HepG2 (cell line): ENCODE data around the gene FAAP100. TPM values are rescaled to one million over a fixed set of nuclear protein-coding genes. Genes with fewer than 3 reads are reported as not detected.

ENCODE experiments used
- FIP1L1 ChIP-seq: fragments of 200-400 bp; formaldehyde crosslinking; IDR thresholded peaks from 2 replicates; pipeline ENCODE4 v1.6.1; 2018; ENCODE audit warnings: low read depth, mild to moderate bottlenecking, low read length, moderate library complexity, borderline replicate concordance; ENCODE audit not compliant: insufficient read depth
- GATA4 ChIP-seq: sonication (generic); IDR thresholded peaks from 2 replicates; pipeline ENCODE4 v1.6.1; 2016; ENCODE audit warnings: antibody characterized with exemption, low read depth, borderline replicate concordance
- HDAC2 ChIP-seq: sonication (generic); formaldehyde crosslinking; IDR thresholded peaks from 2 replicates; pipeline ENCODE4 v1.4.0; 2020; ENCODE audit warnings: missing genetic modification reagents
- HNF4A ChIP-seq: sonication (generic); formaldehyde crosslinking; IDR thresholded peaks from 2 replicates; pipeline ENCODE4 v1.4.0; 2020; ENCODE audit warnings: missing genetic modification reagents
- NRL ChIP-seq: sonication (generic); formaldehyde crosslinking; IDR thresholded peaks from 2 replicates; pipeline ENCODE4 v1.5.0; 2020; ENCODE audit warnings: missing genetic modification reagents, mild to moderate bottlenecking, moderate library complexity, borderline replicate concordance
- ONECUT2 ChIP-seq: sonication (generic); formaldehyde crosslinking; IDR thresholded peaks from 2 replicates; pipeline ENCODE4 v1.4.0; 2020; ENCODE audit warnings: missing genetic modification reagents
- SAP130 ChIP-seq: IDR thresholded peaks from 2 replicates; pipeline ENCODE4 v1.6.1; 2016; ENCODE audit warnings: low read depth
- SSRP1 ChIP-seq: IDR thresholded peaks from 2 replicates; pipeline ENCODE4 v1.6.1; 2016; ENCODE audit warnings: control low read depth
- TGIF2 ChIP-seq: IDR thresholded peaks from 2 replicates; pipeline ENCODE4 v1.6.1; 2016; ENCODE audit warnings: control low read depth, missing compliant biosample characterization
- ZBTB8A ChIP-seq: sonication (generic); formaldehyde crosslinking; IDR thresholded peaks from 2 replicates; pipeline ENCODE4 v1.4.0; 2020; ENCODE audit warnings: mild to moderate bottlenecking, low read depth, missing genetic modification reagents, borderline replicate concordance
- ZFP36 ChIP-seq: fragments of 150-350 bp; IDR thresholded peaks from 2 replicates; pipeline ENCODE4 v1.6.1; 2018; ENCODE audit warnings: borderline replicate concordance, low read length, low read depth; ENCODE audit not compliant: partially characterized antibody
- ZKSCAN1 ChIP-seq: fragments of 150-350 bp; IDR thresholded peaks from 2 replicates; pipeline ENCODE4 v1.6.1; 2014; ENCODE audit warnings: low read length
- ZNF451 ChIP-seq: sonication (generic); formaldehyde crosslinking; IDR thresholded peaks from 2 replicates; pipeline ENCODE4 v1.5.0; 2020; ENCODE audit warnings: mild to moderate bottlenecking, missing genetic modification reagents
- ZNF660 ChIP-seq: sonication (generic); formaldehyde crosslinking; IDR thresholded peaks from 2 replicates; pipeline ENCODE4 v1.5.1; 2020; ENCODE audit warnings: mild to moderate bottlenecking, low read depth, missing genetic modification reagents, borderline replicate concordance
- ZNF768 ChIP-seq: sonication (generic); formaldehyde crosslinking; IDR thresholded peaks from 2 replicates; pipeline ENCODE4 v1.4.0; 2020; ENCODE audit warnings: missing genetic modification reagents
- ZSCAN25 ChIP-seq: sonication (generic); formaldehyde crosslinking; IDR thresholded peaks from 2 replicates; pipeline ENCODE4 v1.8.0; 2022; ENCODE audit warnings: mild to moderate bottlenecking, missing genetic modification reagents
- ZSCAN31 ChIP-seq: sonication (generic); formaldehyde crosslinking; IDR thresholded peaks from 2 replicates; pipeline ENCODE4 v1.5.0; 2020; ENCODE audit warnings: low read depth, mild to moderate bottlenecking, missing genetic modification reagents
- polyA plus RNA-seq, 8 experiments: library from polyadenylated mRNA; depleted of rRNA in 3 of 8; stranded (reverse) in 7 of 8; unstranded in 1 of 8; fragments of >200 nt; fragmentation: Illumina TruSeq in 4 of 8; extraction: Trizol in 4 of 8; gene quantifications; 2 replicates each; pipeline versions ENCODE4 v1.2.1 to v1.2.3, GENCODE V29; 2011 to 2016; ENCODE audit warnings: low read depth in 4 of 8, missing spikeins in 1 of 8, mixed read lengths in 1 of 8; ENCODE audit not compliant: insufficient read depth in 1 of 8
- total RNA-seq, 5 experiments: library from RNA; depleted of rRNA; stranded (reverse); fragments of >200 nt; fragmentation: Illumina TruSeq; extraction: Trizol; gene quantifications; 2 replicates each; pipeline ENCODE4 v1.2.3, GENCODE V29; 2016; ENCODE audit warnings: low read depth in 1 of 5
- TF ChIP-seq, protein P1 (sequence below): sonication (generic); formaldehyde crosslinking; IDR thresholded peaks from 2 replicates; pipeline ENCODE4 v1.5.0; 2020; ENCODE audit warnings: missing genetic modification reagents, mild to moderate bottlenecking, borderline replicate concordance
- TF ChIP-seq, protein P2 (sequence below): IDR thresholded peaks from 2 replicates; pipeline ENCODE4 v1.4.0; 2020; ENCODE audit warnings: mild to moderate bottlenecking, missing genetic modification reagents
- TF ChIP-seq, protein P3 (sequence below): sonication (generic); formaldehyde crosslinking; IDR thresholded peaks from 2 replicates; pipeline ENCODE4 v1.5.0; 2020; ENCODE audit warnings: mild to moderate bottlenecking, missing genetic modification reagents, borderline replicate concordance
- TF ChIP-seq, protein P4 (sequence below): IDR thresholded peaks from 2 replicates; pipeline ENCODE4 v1.6.1; 2012; ENCODE audit warnings: inconsistent platforms
- TF ChIP-seq, protein P5 (sequence below): sonication (generic); formaldehyde crosslinking; IDR thresholded peaks from 2 replicates; pipeline ENCODE4 v1.4.0; 2020; ENCODE audit warnings: missing genetic modification reagents

Gene FAAP100
- total and polyA plus RNA-seq, 2 of the 13 experiments (the other 11 are each of a cell fraction or from before 2014, with no cell fraction given) = 7.6 to 20.8 TPM

DNA sequence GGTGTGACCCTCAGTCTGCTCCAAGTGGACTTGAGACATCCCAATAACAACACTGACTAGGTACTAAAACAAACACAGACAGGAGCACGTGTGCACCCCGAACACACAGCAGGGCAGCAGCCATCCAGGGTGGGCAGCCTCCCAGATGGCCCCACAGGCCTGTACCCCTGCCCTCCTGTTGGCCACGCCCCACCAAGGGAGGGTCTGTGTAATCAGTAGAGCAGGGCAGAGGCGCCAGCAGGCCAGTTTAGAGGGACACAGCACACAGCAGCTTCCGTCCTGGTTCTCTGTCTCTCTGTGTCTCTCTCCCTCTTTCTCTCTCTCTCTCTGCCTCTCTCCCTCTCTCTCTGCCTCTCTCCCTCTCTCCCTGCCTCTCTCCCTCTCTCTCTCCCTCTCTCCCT, 61.0 kb downstream of the FAAP100 start (continued):
- TF ChIP-seq, protein P1, sequence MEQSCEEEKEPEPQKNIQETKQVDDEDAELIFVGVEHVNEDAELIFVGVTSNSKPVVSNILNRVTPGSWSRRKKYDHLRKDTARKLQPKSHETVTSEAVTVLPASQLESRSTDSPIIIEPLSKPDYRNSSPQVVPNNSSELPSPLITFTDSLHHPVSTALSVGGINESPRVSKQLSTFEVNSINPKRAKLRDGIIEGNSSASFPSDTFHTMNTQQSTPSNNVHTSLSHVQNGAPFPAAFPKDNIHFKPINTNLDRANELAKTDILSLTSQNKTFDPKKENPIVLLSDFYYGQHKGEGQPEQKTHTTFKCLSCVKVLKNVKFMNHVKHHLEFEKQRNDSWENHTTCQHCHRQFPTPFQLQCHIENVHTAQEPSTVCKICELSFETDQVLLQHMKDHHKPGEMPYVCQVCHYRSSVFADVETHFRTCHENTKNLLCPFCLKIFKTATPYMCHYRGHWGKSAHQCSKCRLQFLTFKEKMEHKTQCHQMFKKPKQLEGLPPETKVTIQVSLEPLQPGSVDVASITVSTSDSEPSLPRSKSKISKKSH (CRISPR knock-in tag) = 0 out of 2 replicates have a peak, but pooled peaks have one; percentile 61
- TF ChIP-seq, protein P2, sequence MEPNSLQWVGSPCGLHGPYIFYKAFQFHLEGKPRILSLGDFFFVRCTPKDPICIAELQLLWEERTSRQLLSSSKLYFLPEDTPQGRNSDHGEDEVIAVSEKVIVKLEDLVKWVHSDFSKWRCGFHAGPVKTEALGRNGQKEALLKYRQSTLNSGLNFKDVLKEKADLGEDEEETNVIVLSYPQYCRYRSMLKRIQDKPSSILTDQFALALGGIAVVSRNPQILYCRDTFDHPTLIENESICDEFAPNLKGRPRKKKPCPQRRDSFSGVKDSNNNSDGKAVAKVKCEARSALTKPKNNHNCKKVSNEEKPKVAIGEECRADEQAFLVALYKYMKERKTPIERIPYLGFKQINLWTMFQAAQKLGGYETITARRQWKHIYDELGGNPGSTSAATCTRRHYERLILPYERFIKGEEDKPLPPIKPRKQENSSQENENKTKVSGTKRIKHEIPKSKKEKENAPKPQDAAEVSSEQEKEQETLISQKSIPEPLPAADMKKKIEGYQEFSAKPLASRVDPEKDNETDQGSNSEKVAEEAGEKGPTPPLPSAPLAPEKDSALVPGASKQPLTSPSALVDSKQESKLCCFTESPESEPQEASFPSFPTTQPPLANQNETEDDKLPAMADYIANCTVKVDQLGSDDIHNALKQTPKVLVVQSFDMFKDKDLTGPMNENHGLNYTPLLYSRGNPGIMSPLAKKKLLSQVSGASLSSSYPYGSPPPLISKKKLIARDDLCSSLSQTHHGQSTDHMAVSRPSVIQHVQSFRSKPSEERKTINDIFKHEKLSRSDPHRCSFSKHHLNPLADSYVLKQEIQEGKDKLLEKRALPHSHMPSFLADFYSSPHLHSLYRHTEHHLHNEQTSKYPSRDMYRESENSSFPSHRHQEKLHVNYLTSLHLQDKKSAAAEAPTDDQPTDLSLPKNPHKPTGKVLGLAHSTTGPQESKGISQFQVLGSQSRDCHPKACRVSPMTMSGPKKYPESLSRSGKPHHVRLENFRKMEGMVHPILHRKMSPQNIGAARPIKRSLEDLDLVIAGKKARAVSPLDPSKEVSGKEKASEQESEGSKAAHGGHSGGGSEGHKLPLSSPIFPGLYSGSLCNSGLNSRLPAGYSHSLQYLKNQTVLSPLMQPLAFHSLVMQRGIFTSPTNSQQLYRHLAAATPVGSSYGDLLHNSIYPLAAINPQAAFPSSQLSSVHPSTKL (CRISPR knock-in tag) = 0 out of 2 replicates have a peak, but pooled peaks have one; percentile 13
- peak; percentile 51; the same call in 1 of the 2 replicates for TF ChIP-seq NRL
- TF ChIP-seq ZSCAN25 (CRISPR knock-in tag) = peak; percentile 64; the same call in 1 of the 2 replicates
- peak; percentile 87 for TF ChIP-seq ZNF768 (CRISPR knock-in tag)
- TF ChIP-seq, protein P3, sequence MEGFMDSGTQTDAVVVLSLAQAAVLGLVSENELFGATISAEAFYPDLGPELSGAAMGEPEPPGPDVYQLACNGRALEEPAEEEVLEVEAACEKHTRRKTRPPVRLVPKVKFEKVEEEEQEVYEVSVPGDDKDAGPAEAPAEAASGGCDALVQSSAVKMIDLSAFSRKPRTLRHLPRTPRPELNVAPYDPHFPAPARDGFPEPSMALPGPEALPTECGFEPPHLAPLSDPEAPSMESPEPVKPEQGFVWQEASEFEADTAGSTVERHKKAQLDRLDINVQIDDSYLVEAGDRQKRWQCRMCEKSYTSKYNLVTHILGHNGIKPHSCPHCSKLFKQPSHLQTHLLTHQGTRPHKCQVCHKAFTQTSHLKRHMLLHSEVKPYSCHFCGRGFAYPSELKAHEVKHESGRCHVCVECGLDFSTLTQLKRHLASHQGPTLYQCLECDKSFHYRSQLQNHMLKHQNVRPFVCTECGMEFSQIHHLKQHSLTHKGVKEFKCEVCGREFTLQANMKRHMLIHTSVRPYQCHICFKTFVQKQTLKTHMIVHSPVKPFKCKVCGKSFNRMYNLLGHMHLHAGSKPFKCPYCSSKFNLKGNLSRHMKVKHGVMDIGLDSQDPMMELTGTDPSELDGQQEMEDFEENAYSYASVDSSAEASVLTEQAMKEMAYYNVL = peak; percentile 79; the same call in 1 of the 2 replicates
- TF ChIP-seq ONECUT2 (CRISPR knock-in tag) = no peak
- no peak for TF ChIP-seq ZNF660
- 0 out of 2 replicates have a peak, but pooled peaks have one; percentile 19 for TF ChIP-seq SAP130 (CRISPR knock-in tag)
- TF ChIP-seq SSRP1 (CRISPR knock-in tag) = 0 out of 2 replicates have a peak, but pooled peaks have one; percentile 36
- no peak for TF ChIP-seq ZNF451
- no peak for TF ChIP-seq ZBTB8A
- TF ChIP-seq FIP1L1 = no peak
- 0 out of 2 replicates have a peak, but pooled peaks have one; percentile 27 for TF ChIP-seq TGIF2 (CRISPR knock-in tag)
- TF ChIP-seq, protein P4, sequence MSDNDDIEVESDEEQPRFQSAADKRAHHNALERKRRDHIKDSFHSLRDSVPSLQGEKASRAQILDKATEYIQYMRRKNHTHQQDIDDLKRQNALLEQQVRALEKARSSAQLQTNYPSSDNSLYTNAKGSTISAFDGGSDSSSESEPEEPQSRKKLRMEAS = peak; percentile 43; the same call in 1 of the 2 replicates
- 0 out of 2 replicates have a peak, but pooled peaks have one; percentile 28 for TF ChIP-seq HDAC2 (CRISPR knock-in tag)
- peak; percentile 62; the same call in 1 of the 2 replicates for TF ChIP-seq ZKSCAN1
- 0 out of 2 replicates have a peak, but pooled peaks have one; percentile 18 for TF ChIP-seq HNF4A
- no peak for TF ChIP-seq GATA4
- TF ChIP-seq ZSCAN31 (CRISPR knock-in tag) = no peak
- no peak for TF ChIP-seq ZFP36
- TF ChIP-seq, protein P5, sequence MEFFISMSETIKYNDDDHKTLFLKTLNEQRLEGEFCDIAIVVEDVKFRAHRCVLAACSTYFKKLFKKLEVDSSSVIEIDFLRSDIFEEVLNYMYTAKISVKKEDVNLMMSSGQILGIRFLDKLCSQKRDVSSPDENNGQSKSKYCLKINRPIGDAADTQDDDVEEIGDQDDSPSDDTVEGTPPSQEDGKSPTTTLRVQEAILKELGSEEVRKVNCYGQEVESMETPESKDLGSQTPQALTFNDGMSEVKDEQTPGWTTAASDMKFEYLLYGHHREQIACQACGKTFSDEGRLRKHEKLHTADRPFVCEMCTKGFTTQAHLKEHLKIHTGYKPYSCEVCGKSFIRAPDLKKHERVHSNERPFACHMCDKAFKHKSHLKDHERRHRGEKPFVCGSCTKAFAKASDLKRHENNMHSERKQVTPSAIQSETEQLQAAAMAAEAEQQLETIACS = no peak
